ENCODE data around the gene ZPBP2.

GRCh38 chr17:39898088-39898487 lies 30.1 kb downstream of the ZPBP2 start:
- TF ChIP-seq CREB5 (CRISPR knock-in tag; IDR thresholded peaks at IDR 0.05; ENCODE audit: low read depth) (no peak), ZC3H10 (CRISPR knock-in tag; IDR thresholded peaks at IDR 0.05) (no peak), PPARA (CRISPR knock-in tag; IDR thresholded peaks at IDR 0.05; ENCODE audit: borderline replicate concordance) (no peak)

Measured in SK-N-SH treated with all-trans-retinoic acid at 6 μM for 48 hours (cell line).